SU-DHL-6 (cell line): Measurements from ENCODE around the gene DAND5.

Source experiments
- CTCF ChIP-seq: fragments of 200-600 bp; sonication (generic); IDR thresholded peaks from one replicate; pipeline ENCODE4 v1.5.1; 2017; ENCODE audit warnings: antibody characterized with exemption, mild to moderate bottlenecking, low read length, moderate library complexity; ENCODE audit not compliant: insufficient read depth, poor library complexity, severe bottlenecking
- EZH2phosphoT487 ChIP-seq: fragments of 200-600 bp; sonication (generic), shearing (Covaris generic); conservative IDR thresholded peaks from 2 replicates; pipeline ENCODE4 v1.6.1; 2018; ENCODE audit warnings: mild to moderate bottlenecking, antibody characterized with exemption, low read length, moderate library complexity, mixed read lengths

- TF ChIP-seq CTCF, result no peak
- TF ChIP-seq EZH2phosphoT487, result no peak
These were observed 35.9 kb downstream of the DAND5 start for GRCh38 chr19:13005253-13005652.
